H9 (cell line): ENCODE measurements around the gene PDK2. TPM values are rescaled to one million over a fixed set of nuclear protein-coding genes. Genes with fewer than 3 reads are reported as not detected.

Experiments used
- DNase-seq: peaks from one replicate; pipeline ENCODE4 v3.0.0-alpha.2; 2017
- H2AFZ ChIP-seq: one replicate; pipeline ENCODE4 v1.6.1; 2013; ENCODE audit warnings: mild to moderate bottlenecking, low read length, control low read depth, moderate library complexity
- H2AK5ac ChIP-seq: 2 replicates; pipeline ENCODE4 v1.6.1; 2013; ENCODE audit warnings: low read length, control low read depth, mixed read lengths; ENCODE audit not compliant: insufficient read length
- H2BK120ac ChIP-seq: one replicate; pipeline ENCODE4 v1.6.1; 2013; ENCODE audit warnings: low read depth, mild to moderate bottlenecking, low read length, control low read depth, inconsistent platforms; ENCODE audit not compliant: poor library complexity, severe bottlenecking
- H2BK12ac ChIP-seq: 2 replicates; pipeline ENCODE4 v1.6.1; 2013; ENCODE audit warnings: low read length, control low read depth, mixed read lengths, low read depth; ENCODE audit not compliant: insufficient read length
- H2BK15ac ChIP-seq: 2 replicates; pipeline ENCODE4 v1.6.1; 2013; ENCODE audit warnings: low read depth, low read length, control low read depth
- H2BK20ac ChIP-seq: one replicate; pipeline ENCODE4 v1.6.1; 2013; ENCODE audit warnings: low read depth, mild to moderate bottlenecking, low read length, control low read depth, inconsistent platforms; ENCODE audit not compliant: poor library complexity, severe bottlenecking
- H2BK5ac ChIP-seq: 2 replicates; pipeline ENCODE4 v1.6.1; 2013; ENCODE audit warnings: low read length, control low read depth, mixed read lengths; ENCODE audit not compliant: insufficient read length
- H3K14ac ChIP-seq: 2 replicates; pipeline ENCODE4 v1.6.1; 2013; ENCODE audit warnings: low read length, control low read depth; ENCODE audit not compliant: insufficient read depth
- H3K18ac ChIP-seq: 2 replicates; pipeline ENCODE4 v1.6.1; 2013; ENCODE audit warnings: low read depth, mild to moderate bottlenecking, mixed read lengths, low read length, control low read depth; ENCODE audit not compliant: insufficient read length
- H3K23ac ChIP-seq: 2 replicates; pipeline ENCODE4 v1.6.1; 2013; ENCODE audit warnings: low read length, control low read depth, mixed read lengths, low read depth; ENCODE audit not compliant: insufficient read length
- H3K23me2 ChIP-seq: 2 replicates; pipeline ENCODE4 v1.6.1; 2013; ENCODE audit warnings: low read depth, mild to moderate bottlenecking, mixed read lengths, low read length, control low read depth; ENCODE audit not compliant: insufficient read length, poor library complexity, severe bottlenecking
- H3K27ac ChIP-seq: 2 replicates; pipeline ENCODE4 v1.5.1; 2013; ENCODE audit warnings: low read length, control low read depth, mixed read lengths, low read depth; ENCODE audit not compliant: insufficient read length
- H3K27me3 ChIP-seq: 2 replicates; pipeline ENCODE4 v1.6.1; 2013; ENCODE audit warnings: low read length, control low read depth, inconsistent platforms; ENCODE audit not compliant: insufficient read depth
- H3K4ac ChIP-seq: 2 replicates; pipeline ENCODE4 v1.6.1; 2013; ENCODE audit warnings: low read depth, mild to moderate bottlenecking, control low read depth, inconsistent platforms, low read length, moderate library complexity
- H3K4me1 ChIP-seq: 2 replicates; pipeline ENCODE4 v1.6.1; 2013; ENCODE audit warnings: low read length, control low read depth, inconsistent platforms; ENCODE audit not compliant: insufficient read depth
- H3K4me2 ChIP-seq: 2 replicates; pipeline ENCODE4 v1.6.1; 2013; ENCODE audit warnings: low read length, control low read depth, mixed read lengths; ENCODE audit not compliant: insufficient read length, insufficient read depth
- H3K56ac ChIP-seq: 2 replicates; pipeline ENCODE4 v1.6.1; 2013; ENCODE audit warnings: low read depth, mild to moderate bottlenecking, mixed read lengths, low read length, control low read depth; ENCODE audit not compliant: insufficient read length
- H3K79me1 ChIP-seq: 2 replicates; pipeline ENCODE4 v1.6.1; 2013; ENCODE audit warnings: low read depth, mild to moderate bottlenecking, moderate library complexity, low read length, control low read depth, inconsistent platforms; ENCODE audit not compliant: insufficient read depth, poor library complexity, severe bottlenecking
- H3K79me2 ChIP-seq: 2 replicates; pipeline ENCODE4 v1.6.1; 2013; ENCODE audit warnings: low read length, control low read depth, inconsistent platforms; ENCODE audit not compliant: insufficient read depth
- H3K9ac ChIP-seq: 2 replicates; pipeline ENCODE4 v1.6.1; 2013; ENCODE audit warnings: low read length, control low read depth, mixed read lengths; ENCODE audit not compliant: insufficient read length; ENCODE audit errors: extremely low read depth
- H3K9me3 ChIP-seq: one replicate; pipeline ENCODE4 v1.6.1; 2013; ENCODE audit warnings: low read depth, low read length, inconsistent platforms; ENCODE audit not compliant: control insufficient read depth
- H3T11ph ChIP-seq: one replicate; pipeline ENCODE4 v1.6.1; 2013; ENCODE audit warnings: mild to moderate bottlenecking, low read length, control low read depth, inconsistent platforms
- H4K20me1 ChIP-seq: one replicate; pipeline ENCODE4 v1.6.1; 2013; ENCODE audit not compliant: control insufficient read depth, insufficient read length, insufficient read depth
- H4K5ac ChIP-seq: 2 replicates; pipeline ENCODE4 v1.6.1; 2013; ENCODE audit warnings: low read depth, mild to moderate bottlenecking, mixed read lengths, low read length, control low read depth; ENCODE audit not compliant: insufficient read length
- H4K8ac ChIP-seq: replicated peaks from 2 replicates; pipeline ENCODE4 v1.6.1; 2013; ENCODE audit warnings: low read length, control low read depth, mixed read lengths, low read depth; ENCODE audit not compliant: insufficient read length
- H4K91ac ChIP-seq: 2 replicates; pipeline ENCODE4 v1.6.1; 2013; ENCODE audit warnings: low read depth, mild to moderate bottlenecking, moderate library complexity, mixed read lengths, low read length, control low read depth; ENCODE audit not compliant: insufficient read length
- H3K27ac Mint-ChIP-seq, 3 experiments: 2 replicates in 2 of 3; 3 replicates in 1 of 3; pipeline ENCODE4 v1.8.0; 2020 to 2021; ENCODE audit warnings: mixed read lengths in 3 of 3, mild to moderate bottlenecking in 1 of 3, moderate library complexity in 1 of 3
- H3K27me3 Mint-ChIP-seq: 2 replicates; pipeline ENCODE4 v1.8.0; 2021; ENCODE audit warnings: low read depth, mild to moderate bottlenecking, moderate library complexity, mixed read lengths
- H3K36me3 Mint-ChIP-seq, 3 experiments: 2 replicates in 2 of 3; 3 replicates in 1 of 3; pipeline ENCODE4 v1.8.0; 2020 to 2021; ENCODE audit warnings: low read depth in 3 of 3, mixed read lengths in 3 of 3; ENCODE audit not compliant: insufficient read depth in 1 of 3
- H3K4me1 Mint-ChIP-seq, 2 experiments: 2 replicates each; pipeline ENCODE4 v1.8.0; 2020; ENCODE audit warnings: mixed read lengths in 2 of 2
- H3K4me3 Mint-ChIP-seq, 2 experiments: 2 replicates in 1 of 2; 3 replicates in 1 of 2; pipeline ENCODE4 v1.8.0; 2020 to 2021; ENCODE audit warnings: mild to moderate bottlenecking in 2 of 2, mixed read lengths in 2 of 2, moderate library complexity in 1 of 2
- H3K9me3 Mint-ChIP-seq, 2 experiments: 2 replicates in 1 of 2; 3 replicates in 1 of 2; pipeline ENCODE4 v1.8.0; 2020; ENCODE audit warnings: mild to moderate bottlenecking in 2 of 2, mixed read lengths in 2 of 2, moderate library complexity in 1 of 2
- CTCF ChIP-seq: fragments of 200-600 bp; sonication (generic); conservative IDR thresholded peaks from 3 replicates; pipeline ENCODE4 v1.8.0; 2021; ENCODE audit warnings: antibody characterized with exemption, mild to moderate bottlenecking
- WGBS: extraction: QIAGEN DNeasy Blood & Tissue Kit; methylation state at CpG from one replicate; pipeline ENCODE4 v1.1.7; 2013; ENCODE audit warnings: missing lambda C conversion rate, low lambda C conversion rate, mixed read lengths; ENCODE audit not compliant: insufficient read length; ENCODE audit errors: extremely low coverage; 5-methylcytosine and 5-hydroxymethylcytosine counted together
- total RNA-seq: library from RNA; stranded (reverse); gene quantifications from 2 replicates; pipeline ENCODE4 v1.2.1, GENCODE V29; 2021

The PDK2 gene
- total RNA-seq, 1 experiment from 2014 or later = 19.9 TPM

- H3K9ac ChIP-seq = no peak overlapping the region
- H4K20me1 ChIP-seq = no peaks in the 10 kb centered on the region
- H3K23ac ChIP-seq = no peak overlapping the region
These were observed 20.9 kb upstream of the PDK2 start for GRCh38 chr17:50074227-50074626.

More at GRCh38 chr17:50074227-50074626, 20.9 kb upstream of the PDK2 start:
- Histone ChIP-seq H3K4me1 (no peaks in the 10 kb centered on the region), H2BK5ac (no peak overlapping the region), H2BK12ac (no peak overlapping the region), H3K23me2 (no peaks in the 10 kb centered on the region), H2BK20ac (no peak overlapping the region), H3K27ac (no peak overlapping the region), H2BK15ac (no peak overlapping the region), H4K5ac (no peak overlapping the region), H3K4me2 (no peak overlapping the region), H3K79me1 (no peaks in the 10 kb centered on the region), H3K18ac (no peak overlapping the region), H4K8ac (no peak overlapping the region), H3K9me3 (no peaks in the 10 kb centered on the region), H2BK120ac (no peak overlapping the region), H3K56ac (no peak overlapping the region), H2AK5ac (no peak overlapping the region), H4K91ac (no peak overlapping the region), H2AFZ (no peak overlapping the region), H3K4ac (no peak overlapping the region), H3K79me2 (no peaks in the 10 kb centered on the region), H3K14ac (no peak overlapping the region), H3K27me3 (no peaks in the 10 kb centered on the region), H3T11ph (no peak overlapping the region)
- H3K27me3 Mint-ChIP-seq = peaks cover 1% of the 10 kb centered on the region; the same call in 1 of the 2 replicates
- H3K27ac Mint-ChIP-seq = no peak overlapping the region
- DNase-seq = no peak
- no peak overlapping the region for H3K4me3 Mint-ChIP-seq
- peaks cover 10 to 27% (median 12%) of the 10 kb centered on the region in 3 experiments for H3K36me3 Mint-ChIP-seq
- H3K9me3 Mint-ChIP-seq = peaks cover 0 to 4% of the 10 kb centered on the region in 2 experiments; a peak in 3 of 5 replicates
- WGBS = no CpG with 5 or more reads among the region's 6 CpGs
- peaks cover 0 to 13% of the 10 kb centered on the region in 2 experiments; a peak in 3 of 4 replicates for H3K4me1 Mint-ChIP-seq
- no peak for TF ChIP-seq CTCF
